Measurements from ENCODE around the gene WTAP. TPM values are rescaled to one million over a fixed set of nuclear protein-coding genes. Genes with fewer than 3 reads are reported as not detected.

The WTAP gene
- total RNA-seq, 4 donors from 2014 or later: 68.7 to 103 (median 85.3) TPM

- Histone ChIP-seq H3K4me1 (no peaks in the 10 kb centered on the region), H3K9me3 (no peaks in the 10 kb centered on the region), H3K27ac (no peak overlapping the region), H3K4me3 (no peak overlapping the region), H3K36me3 (peaks cover 76% of the 10 kb centered on the region), H3K27me3 (no peaks in the 10 kb centered on the region)
- DNase-seq (ENCODE audit: low spot score in 2 of 2): no peak
- TF ChIP-seq POLR2AphosphoS5 (IDR thresholded peaks at IDR 0.05) (no peak), CTCF (IDR thresholded peaks at IDR 0.05) (no peak), POLR2A (IDR thresholded peaks at IDR 0.05) (no peak), EP300 (IDR thresholded peaks at IDR 0.05) (no peak)
- 86% methylated on average over 2 of the region's 2 CpGs for WGBS
These were observed 27.1 kb downstream of the WTAP start for GRCh38 chr6:159754401-159754800.

GRCh38 chr6:159754959-159755914 lies 27.9 kb downstream of the WTAP start:
- no peak overlapping the region for H3K27ac ChIP-seq
- no peak overlapping the region for H3K4me3 ChIP-seq
- no peaks in the 10 kb centered on the region for H3K27me3 ChIP-seq
- 74% methylated on average over 12 of the region's 15 CpGs for WGBS
- no peak for DNase-seq (ENCODE audit: low spot score in 2 of 2)
- TF ChIP-seq EP300 (IDR thresholded peaks at IDR 0.05): no peak
- TF ChIP-seq CTCF (IDR thresholded peaks at IDR 0.05): no peak
- no peak for TF ChIP-seq POLR2AphosphoS5 (IDR thresholded peaks at IDR 0.05)
- no peak for TF ChIP-seq POLR2A (IDR thresholded peaks at IDR 0.05)
- no peaks in the 10 kb centered on the region for H3K4me1 ChIP-seq
- H3K36me3 ChIP-seq: peaks cover 67% of the 10 kb centered on the region
- no peaks in the 10 kb centered on the region for H3K9me3 ChIP-seq

GRCh38 chr6:159756508-159756907 lies 29.2 kb downstream of the WTAP start:
- Histone ChIP-seq H3K27ac (no peak overlapping the region), H3K4me1 (peaks cover 9% of the 10 kb centered on the region), H3K27me3 (no peaks in the 10 kb centered on the region), H3K4me3 (no peak overlapping the region), H3K36me3 (peaks cover 57% of the 10 kb centered on the region), H3K9me3 (no peaks in the 10 kb centered on the region)
- no peak for DNase-seq (ENCODE audit: low spot score in 2 of 2)
- TF ChIP-seq POLR2AphosphoS5 (IDR thresholded peaks at IDR 0.05) (no peak), POLR2A (IDR thresholded peaks at IDR 0.05) (no peak), CTCF (IDR thresholded peaks at IDR 0.05) (no peak), EP300 (IDR thresholded peaks at IDR 0.05) (no peak)
- 88% methylated on average over 4 of the region's 4 CpGs for WGBS

- DNase-seq (ENCODE audit: low spot score in 2 of 2): no peak
- no peaks in the 10 kb centered on the region for H3K9me3 ChIP-seq
- no peak overlapping the region for H3K4me3 ChIP-seq
- peaks cover 39% of the 10 kb centered on the region for H3K36me3 ChIP-seq
- H3K27ac ChIP-seq: no peak overlapping the region
- H3K27me3 ChIP-seq: no peaks in the 10 kb centered on the region
- WGBS: 85% methylated on average over 7 of the region's 7 CpGs
- TF ChIP-seq CTCF (IDR thresholded peaks at IDR 0.05) (no peak), POLR2A (IDR thresholded peaks at IDR 0.05) (no peak), EP300 (IDR thresholded peaks at IDR 0.05) (no peak), POLR2AphosphoS5 (IDR thresholded peaks at IDR 0.05) (no peak)
- H3K4me1 ChIP-seq: peaks cover 19% of the 10 kb centered on the region
These were observed 31.0 kb downstream of the WTAP start for GRCh38 chr6:159758031-159759001.
